Measurements from ENCODE around the gene B3GAT1.
A peak's percentile ranks its signal among the peaks of the same experiment; 100 is the strongest.

Gene B3GAT1

DNA sequence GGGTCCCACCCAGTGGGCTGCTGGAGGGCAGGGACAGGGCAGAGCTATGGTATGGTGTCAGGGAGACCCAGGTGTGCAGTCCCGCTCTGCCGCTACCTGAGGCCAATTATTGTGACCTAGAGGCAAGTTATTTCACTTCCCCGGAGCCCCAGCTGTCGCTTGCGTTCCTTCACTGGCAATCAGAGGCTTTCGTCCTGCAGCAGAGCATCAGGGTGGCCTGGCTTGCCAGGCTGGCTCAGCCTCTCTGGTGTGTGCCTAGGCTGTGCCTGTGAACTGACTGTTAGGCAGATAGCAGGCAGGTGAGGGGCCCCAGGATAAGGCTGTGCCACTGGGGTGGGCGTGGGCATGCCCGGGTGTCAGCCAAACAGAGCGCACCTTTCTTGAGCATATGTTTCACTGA lies 48.9 kb downstream of the B3GAT1 start:
- DNase-seq (ENCODE audit: low read depth, low spot score) = no peak
- POLR2A ChIA-PET = no interaction called here
- CTCF ChIA-PET = no interaction called here
- no peak overlapping the region for H3K4me3 ChIP-seq (ENCODE audit: low read depth, low read length)
- TF ChIP-seq, protein P1, sequence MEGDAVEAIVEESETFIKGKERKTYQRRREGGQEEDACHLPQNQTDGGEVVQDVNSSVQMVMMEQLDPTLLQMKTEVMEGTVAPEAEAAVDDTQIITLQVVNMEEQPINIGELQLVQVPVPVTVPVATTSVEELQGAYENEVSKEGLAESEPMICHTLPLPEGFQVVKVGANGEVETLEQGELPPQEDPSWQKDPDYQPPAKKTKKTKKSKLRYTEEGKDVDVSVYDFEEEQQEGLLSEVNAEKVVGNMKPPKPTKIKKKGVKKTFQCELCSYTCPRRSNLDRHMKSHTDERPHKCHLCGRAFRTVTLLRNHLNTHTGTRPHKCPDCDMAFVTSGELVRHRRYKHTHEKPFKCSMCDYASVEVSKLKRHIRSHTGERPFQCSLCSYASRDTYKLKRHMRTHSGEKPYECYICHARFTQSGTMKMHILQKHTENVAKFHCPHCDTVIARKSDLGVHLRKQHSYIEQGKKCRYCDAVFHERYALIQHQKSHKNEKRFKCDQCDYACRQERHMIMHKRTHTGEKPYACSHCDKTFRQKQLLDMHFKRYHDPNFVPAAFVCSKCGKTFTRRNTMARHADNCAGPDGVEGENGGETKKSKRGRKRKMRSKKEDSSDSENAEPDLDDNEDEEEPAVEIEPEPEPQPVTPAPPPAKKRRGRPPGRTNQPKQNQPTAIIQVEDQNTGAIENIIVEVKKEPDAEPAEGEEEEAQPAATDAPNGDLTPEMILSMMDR (IDR thresholded peaks at IDR 0.05; ENCODE audit: insufficient read depth, low read length, missing control alignments) = no peak

DNA sequence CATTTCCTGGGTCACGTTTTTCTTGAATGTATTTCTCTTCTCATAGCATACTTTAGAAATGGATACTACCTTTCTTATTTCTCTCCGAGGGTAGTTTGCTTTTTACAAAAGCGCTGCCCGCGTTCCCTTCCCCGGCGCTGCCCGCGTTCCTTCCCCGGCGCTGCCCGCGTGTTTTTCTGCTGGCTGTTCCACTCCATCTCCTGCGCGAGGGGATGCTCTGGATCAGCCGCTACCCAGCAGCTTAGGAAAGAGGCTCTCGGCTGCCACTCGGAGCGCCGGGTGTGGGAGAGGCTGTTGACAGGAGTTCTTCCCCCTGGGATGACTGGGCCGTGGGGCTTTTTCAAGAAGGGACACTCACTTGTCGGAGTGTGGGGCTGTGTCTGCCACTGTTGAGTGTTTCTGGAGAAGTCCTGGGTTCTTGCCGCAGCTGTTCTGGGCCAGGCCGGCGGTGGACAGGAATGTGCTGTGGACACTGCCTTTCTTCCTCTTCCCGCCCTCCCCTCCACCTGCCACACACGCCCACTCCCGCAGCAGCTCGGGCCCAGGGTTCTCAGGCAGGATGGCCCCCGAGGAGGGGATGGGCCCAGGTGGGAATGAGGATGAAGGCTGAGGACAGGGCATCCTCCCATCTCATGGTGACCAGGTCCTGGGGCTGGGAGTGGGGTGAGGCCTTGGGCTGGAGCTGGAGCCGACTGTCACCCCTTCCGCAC lies 49.7 kb downstream of the B3GAT1 start:
- no peak for DNase-seq (ENCODE audit: low read depth, low spot score)
- TF ChIP-seq, protein P1 (IDR thresholded peaks at IDR 0.05; ENCODE audit: insufficient read depth, low read length, missing control alignments) = no peak
- H3K4me3 ChIP-seq (ENCODE audit: low read depth, low read length) = no peak overlapping the region
- CTCF ChIA-PET = no interaction called here
- POLR2A ChIA-PET = no interaction called here

DNA sequence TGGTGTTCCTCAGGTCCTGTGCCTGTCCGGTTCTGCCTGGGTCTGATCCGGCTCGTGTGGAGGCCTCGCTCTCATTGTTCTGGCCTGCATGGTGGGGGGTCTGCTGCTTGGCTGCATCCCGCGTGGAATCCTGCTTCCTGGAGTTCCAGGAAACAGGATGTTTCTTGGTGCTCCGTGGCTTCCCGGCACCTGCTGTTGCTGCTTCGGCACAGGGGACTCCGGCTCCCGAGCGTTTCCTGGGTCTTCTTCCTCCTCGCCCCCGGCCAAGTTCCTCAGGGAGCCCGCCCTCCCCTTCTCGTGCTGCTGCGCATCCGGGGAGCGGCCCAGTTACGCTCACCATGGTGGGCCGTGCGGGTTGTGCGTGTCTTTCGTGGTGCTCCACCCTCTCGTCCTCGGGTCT lies 50.4 kb downstream of the B3GAT1 start:
- POLR2A ChIA-PET = no interaction called here
- DNase-seq (ENCODE audit: low read depth, low spot score) = no peak
- no peak overlapping the region for H3K4me3 ChIP-seq (ENCODE audit: low read depth, low read length)
- TF ChIP-seq, protein P1 (IDR thresholded peaks at IDR 0.05; ENCODE audit: insufficient read depth, low read length, missing control alignments) = no peak
- CTCF ChIA-PET = no interaction called here

DNA sequence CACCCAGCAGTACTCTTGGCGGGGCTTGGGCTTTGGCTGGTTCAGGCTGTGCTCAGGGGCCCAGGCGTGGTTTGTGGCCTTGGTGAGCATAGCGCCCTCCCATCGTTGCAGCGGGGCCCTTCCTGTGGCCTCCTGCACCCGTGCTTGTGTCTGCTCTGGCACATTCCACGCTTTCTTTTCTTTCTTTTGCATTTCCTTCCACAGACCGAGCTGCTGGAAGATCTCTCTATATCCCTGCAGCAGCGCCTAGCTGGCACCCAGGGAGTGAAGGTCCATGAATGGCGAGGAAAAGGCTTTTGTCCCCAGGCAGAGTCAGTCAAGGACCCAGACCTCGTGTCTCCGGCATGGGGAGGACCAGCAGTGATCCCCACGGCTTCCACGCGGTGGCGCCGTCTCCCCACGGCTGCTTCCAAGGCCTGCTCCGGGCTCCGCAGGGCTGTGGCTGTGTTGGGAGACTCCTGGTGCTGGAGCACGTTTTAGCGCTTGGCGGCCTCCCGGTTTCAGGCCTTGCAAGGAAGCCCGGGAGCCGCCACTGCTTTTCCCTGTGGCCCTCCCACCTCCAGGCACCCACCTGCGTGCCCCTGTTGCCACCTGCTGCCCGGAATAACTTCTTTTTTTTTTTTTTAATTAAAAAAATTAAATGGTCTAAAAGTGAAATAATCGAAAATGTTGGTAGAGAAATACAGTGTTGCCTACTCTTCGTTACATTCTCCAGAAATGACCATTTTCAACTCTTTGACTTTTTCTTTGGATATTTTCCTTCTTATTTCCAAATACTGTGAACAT lies 51.8 kb downstream of the B3GAT1 start:
- CTCF ChIA-PET = no interaction called here
- no peak for DNase-seq (ENCODE audit: low read depth, low spot score)
- POLR2A ChIA-PET = no interaction called here
- TF ChIP-seq, protein P1 (IDR thresholded peaks at IDR 0.05; ENCODE audit: insufficient read depth, low read length, missing control alignments) = peak; percentile 94
- no peak overlapping the region for H3K4me3 ChIP-seq (ENCODE audit: low read depth, low read length)

DNA sequence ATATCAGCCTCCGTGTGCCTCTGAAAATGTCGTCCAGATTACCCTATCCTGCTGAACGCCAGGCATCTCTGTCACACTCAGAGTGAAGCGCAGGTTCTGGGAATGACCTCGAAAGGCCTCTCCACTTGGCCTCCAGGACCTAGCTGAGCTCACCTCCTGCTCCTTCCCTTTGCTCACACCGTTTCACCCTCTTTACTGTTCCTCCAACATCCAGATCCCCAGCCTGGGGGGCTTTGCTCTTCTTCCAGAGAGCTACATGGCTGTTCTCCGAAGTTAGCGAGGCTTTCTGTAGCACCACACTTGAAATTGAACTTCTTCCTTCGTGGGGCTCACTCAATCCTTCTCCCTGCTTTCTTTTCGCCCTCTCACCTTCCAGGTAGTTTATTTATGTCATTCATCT lies 52.4 kb downstream of the B3GAT1 start:
- TF ChIP-seq, protein P1 (IDR thresholded peaks at IDR 0.05; ENCODE audit: insufficient read depth, low read length, missing control alignments) = no peak
- H3K4me3 ChIP-seq (ENCODE audit: low read depth, low read length) = no peak overlapping the region
- ChIA-PET POLR2A (no interaction called here), CTCF (no interaction called here)
- no peak for DNase-seq (ENCODE audit: low read depth, low spot score)

DNA sequence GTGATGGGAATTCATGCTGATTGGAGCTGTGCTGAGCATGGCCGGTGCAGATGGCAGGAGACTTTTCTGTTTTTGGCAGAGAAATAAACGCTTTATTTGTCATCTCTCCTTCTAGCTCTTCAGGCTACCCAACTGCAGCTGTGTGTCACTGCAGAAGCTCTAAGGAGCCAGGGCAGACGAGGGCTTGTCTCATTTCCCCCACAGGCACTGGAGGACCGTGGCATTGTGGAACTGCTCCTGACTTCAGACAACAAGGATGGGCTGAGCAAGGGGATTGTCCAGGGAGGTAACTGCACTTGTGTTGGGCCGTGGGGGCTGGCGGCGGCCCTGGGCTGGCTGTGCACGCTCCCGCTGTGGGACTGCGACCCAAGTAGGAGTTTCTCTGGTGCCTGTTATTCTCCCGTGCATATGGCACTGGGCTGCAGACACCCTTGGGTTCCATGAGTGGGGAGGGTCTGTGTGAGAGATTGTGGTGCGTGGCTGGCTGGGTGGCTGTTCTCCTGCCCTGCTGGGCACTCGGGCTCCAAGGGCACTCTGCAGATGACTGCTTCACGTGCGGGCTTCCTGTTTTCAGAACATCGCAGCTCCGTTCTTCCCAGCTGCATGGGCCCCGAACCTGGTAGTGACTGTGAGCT lies 53.1 kb downstream of the B3GAT1 start:
- ChIA-PET POLR2A (no interaction called here), CTCF (no interaction called here)
- TF ChIP-seq, protein P1 (IDR thresholded peaks at IDR 0.05; ENCODE audit: insufficient read depth, low read length, missing control alignments) = no peak
- DNase-seq (ENCODE audit: low read depth, low spot score) = no peak
- H3K4me3 ChIP-seq (ENCODE audit: low read depth, low read length) = no peak overlapping the region
